Measurements from ENCODE around the gene PKP3.

DNA sequence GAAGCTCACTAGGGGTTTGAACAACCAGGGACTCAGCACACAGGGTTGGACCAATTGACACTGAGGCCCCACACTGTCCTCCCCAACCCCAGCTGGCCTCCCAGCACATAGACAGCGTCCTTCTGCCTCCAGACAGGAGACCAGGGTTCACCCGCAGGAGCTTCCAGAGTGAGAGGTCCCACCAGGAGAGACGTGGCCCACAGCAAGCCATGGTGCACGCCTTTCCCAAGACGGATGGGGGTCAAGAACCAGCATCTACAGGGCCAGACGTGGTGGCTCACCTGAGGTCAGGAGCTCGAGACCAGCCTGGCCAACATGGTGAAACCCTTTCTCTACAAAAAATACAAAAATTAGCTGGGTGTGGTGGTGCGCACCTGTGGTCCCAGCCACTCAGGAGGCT lies 32.8 kb downstream of the PKP3 start:
- TF ChIP-seq, protein P1, sequence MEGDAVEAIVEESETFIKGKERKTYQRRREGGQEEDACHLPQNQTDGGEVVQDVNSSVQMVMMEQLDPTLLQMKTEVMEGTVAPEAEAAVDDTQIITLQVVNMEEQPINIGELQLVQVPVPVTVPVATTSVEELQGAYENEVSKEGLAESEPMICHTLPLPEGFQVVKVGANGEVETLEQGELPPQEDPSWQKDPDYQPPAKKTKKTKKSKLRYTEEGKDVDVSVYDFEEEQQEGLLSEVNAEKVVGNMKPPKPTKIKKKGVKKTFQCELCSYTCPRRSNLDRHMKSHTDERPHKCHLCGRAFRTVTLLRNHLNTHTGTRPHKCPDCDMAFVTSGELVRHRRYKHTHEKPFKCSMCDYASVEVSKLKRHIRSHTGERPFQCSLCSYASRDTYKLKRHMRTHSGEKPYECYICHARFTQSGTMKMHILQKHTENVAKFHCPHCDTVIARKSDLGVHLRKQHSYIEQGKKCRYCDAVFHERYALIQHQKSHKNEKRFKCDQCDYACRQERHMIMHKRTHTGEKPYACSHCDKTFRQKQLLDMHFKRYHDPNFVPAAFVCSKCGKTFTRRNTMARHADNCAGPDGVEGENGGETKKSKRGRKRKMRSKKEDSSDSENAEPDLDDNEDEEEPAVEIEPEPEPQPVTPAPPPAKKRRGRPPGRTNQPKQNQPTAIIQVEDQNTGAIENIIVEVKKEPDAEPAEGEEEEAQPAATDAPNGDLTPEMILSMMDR (IDR thresholded peaks at IDR 0.05) = no peak
- TF ChIP-seq EZH2 (IDR thresholded peaks at IDR 0.05; ENCODE audit: borderline replicate concordance, insufficient read depth, low read depth, low read length, poor library complexity, severe bottlenecking) = no peak
